Adipose tissue (tissue), 3 donors: ENCODE results near the gene DYSF. TPM values are rescaled to one million over a fixed set of nuclear protein-coding genes. Genes with fewer than 3 reads are reported as not detected.
"Not testable (repeated sequence)": the region's sequence is repeated elsewhere in the genome, so short reads cannot be mapped to it uniquely, and the experiment has no call there.

Experiments used
- H3K27ac ChIP-seq: one replicate; pipeline ENCODE4 v1.5.1; 2013; ENCODE audit warnings: low read depth, low read length
- WGBS, 3 donors: extraction: QIAGEN DNeasy Blood & Tissue Kit; methylation state at CpG; one replicate each; pipeline ENCODE4 v1.1.7; 2013; 5-methylcytosine and 5-hydroxymethylcytosine counted together
- polyA plus RNA-seq, 3 donors: library from polyadenylated mRNA; stranded (reverse); fragments of 200-250 nt; gene quantifications; one replicate each; pipeline ENCODE4 v1.2.3, GENCODE V29; 2013
- donor health status: healthy with polysubstance abuse.
- donor health status: Bipolar disorder and iron deficiency.
- donor health status: healthy.

Gene DYSF
- polyA plus RNA-seq = 10 to 100 TPM in 2 of 3 donors, 1 to 10 TPM in 1; 1.5 to 24.0 (median 20.7) TPM

GRCh38 chr2:71453404-71454220, at the start of gene DYSF:
Gene DYSF, plus strand, starts transcription at chr2:71453561.
- no peak within 1 kb of the TSS for H3K27ac ChIP-seq
- whole genome bisulfite sequencing, 3 donors = 1 to 2% (median 2%) methylated on average over 65 to 66 of the region's 66 CpGs

DNA sequence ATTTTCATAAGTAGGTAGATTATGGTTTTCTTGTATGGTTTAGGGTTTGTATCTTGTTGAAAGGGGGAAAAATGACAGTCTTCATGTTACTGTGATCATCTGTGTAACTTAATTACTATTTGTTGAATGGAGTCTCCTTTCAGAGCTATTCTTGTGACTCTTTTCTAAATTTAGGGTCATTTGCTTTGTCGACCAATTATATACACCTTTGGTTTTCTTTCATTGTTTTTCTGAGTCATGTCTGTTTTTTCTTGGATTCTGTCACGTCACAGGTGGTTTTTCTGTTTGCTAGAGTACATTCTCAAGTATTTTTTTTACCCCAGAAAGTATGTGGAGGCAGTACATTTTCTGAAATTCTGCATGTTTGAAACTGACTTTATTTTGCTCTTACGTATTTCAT, 43.8 kb upstream of the DYSF start:
- 87 to 89% (median 89%) methylated on average over 3 of the region's 3 CpGs for WGBS, 3 donors
- H3K27ac ChIP-seq = no peak overlapping the region

GRCh38 chr2:71410696-71411095, 42.7 kb upstream of the DYSF start:
- no peak overlapping the region for H3K27ac ChIP-seq
- 85 to 95% (median 87%) methylated on average over 3 to 4 of the region's 4 CpGs for WGBS, 3 donors

- 25 to 37% (median 31%) methylated on average over 4 to 8 of the region's 15 CpGs for WGBS, 3 donors
- H3K27ac ChIP-seq = not testable (repeated sequence)
These were observed 36.5 kb upstream of the DYSF start for GRCh38 chr2:71416866-71417265.

DNA sequence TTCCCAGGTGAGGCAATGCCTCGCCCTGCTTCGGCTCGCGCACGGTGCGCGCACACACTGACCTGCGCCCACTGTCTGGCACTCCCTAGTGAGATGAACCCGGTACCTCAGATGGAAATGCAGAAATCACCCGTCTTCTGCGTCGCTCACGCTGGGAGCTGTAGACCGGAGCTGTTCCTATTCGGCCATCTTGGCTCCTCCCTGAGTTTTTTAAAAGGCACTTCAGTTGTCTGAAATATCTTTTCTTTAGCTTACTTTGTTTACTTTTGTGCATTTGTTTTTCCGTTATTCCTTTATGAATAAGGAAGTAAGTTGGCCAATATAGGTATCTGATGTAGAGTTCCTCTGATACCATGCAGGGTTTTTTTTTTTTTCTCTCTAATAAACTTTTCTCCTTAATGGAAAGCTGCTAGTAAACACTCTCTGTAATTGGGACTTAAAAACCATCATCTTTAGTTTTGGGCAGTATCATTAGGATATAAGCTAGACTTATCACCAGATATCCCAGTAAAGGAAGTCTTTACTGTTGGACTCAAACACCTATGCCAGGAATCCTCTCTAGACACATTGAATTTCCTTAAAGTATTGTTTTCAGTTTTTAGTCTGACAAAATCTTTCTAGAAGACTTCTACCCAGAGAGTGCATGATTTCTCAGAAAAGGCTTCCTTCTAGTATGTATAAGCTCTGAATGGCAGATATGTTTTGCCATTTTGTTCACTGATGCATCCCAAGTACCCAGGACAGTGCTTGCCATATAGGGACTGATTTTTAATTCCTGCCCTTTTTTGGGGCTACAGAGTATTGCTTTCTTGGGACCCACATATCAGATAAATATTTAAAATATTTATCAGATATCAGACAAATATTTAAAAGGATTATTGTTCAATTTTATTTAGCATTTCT, 35.8 kb upstream of the DYSF start:
- 35 to 37% (median 36%) methylated on average over 3 to 7 of the region's 16 CpGs for WGBS, 3 donors
- no peak overlapping the region for H3K27ac ChIP-seq

DNA sequence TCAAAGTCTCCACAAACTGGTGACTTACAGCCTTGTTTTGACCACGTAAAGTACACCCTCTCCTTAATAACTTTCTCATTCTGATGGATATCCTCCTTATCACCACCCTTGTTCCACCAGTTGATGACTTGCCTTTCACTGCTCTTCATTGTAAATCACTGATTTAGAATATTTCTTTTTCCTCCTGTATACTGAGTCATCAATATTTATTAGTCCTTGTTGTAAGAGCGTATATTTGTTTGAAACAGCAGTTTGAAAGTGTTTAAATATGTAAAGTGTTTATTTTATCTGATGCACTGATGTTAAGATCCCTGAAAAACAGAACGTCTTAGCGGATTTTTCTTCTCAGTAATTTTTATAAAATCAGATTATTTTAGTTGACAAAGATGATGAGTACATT, 34.2 kb upstream of the DYSF start:
- WGBS, 3 donors = 86 to 95% (median 94%) methylated on average over 4 of the region's 4 CpGs
- H3K27ac ChIP-seq = no peak overlapping the region

DNA sequence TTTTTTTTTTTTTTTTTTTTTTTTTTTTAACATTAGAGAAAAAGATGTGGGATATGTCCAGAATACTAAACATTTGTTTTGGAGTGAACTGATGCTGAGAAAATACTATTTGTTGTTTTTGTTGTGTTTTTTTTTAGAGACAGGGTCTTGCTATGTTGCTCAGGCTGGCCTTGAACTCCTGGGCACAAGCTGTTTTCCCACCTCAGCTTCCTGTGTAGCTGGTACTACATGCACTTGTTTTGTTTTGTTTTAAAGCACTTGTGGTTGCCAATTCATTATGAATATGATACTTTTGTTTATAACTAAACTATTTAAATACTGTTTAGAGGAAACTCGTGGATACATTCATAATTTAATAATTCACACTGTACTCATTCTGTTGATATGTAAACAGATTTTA, 33.4 kb upstream of the DYSF start:
- 78 to 82% (median 79%) methylated on average over 1 of the region's 1 CpG for WGBS, 3 donors
- H3K27ac ChIP-seq = no peak overlapping the region

- H3K27ac ChIP-seq = no peak overlapping the region
- WGBS, 3 donors = 83 to 92% (median 84%) methylated on average over 2 of the region's 2 CpGs
These were observed 30.6 kb upstream of the DYSF start for GRCh38 chr2:71422786-71423185.

DNA sequence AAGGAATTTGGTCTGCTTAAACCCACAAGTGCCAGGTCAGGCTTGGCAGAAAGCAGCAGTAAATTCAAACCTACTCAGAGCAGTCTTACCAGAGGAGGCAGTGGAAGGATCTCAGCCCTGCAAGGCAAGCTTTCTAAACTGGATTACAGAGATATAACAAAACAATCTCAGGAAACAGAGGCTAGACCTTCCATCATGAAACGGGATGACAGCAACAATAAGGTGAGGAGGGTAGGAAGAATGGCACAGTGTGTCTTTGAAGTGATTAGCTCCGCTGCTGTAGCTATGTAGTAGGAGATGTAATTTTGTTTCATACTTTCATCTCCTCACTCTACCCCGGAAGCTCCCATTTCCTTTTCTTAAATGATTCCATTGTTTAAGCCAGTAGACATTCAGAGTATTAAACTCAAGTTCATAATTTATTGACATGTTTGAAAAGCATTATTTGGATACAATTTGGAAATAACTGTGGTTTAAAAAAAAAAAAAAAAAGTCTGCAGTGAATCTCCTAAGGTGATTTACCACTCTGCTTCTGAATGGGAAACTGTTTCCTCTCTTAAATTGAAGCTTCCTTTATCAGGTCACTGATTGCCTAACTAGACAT, 29.4 kb upstream of the DYSF start:
- no peak overlapping the region for H3K27ac ChIP-seq
- WGBS, 3 donors = 73 to 86% (median 77%) methylated on average over 3 of the region's 3 CpGs

GRCh38 chr2:71426721-71427120, 26.6 kb upstream of the DYSF start:
- WGBS, 3 donors = 83 to 96% (median 89%) methylated on average over 2 of the region's 2 CpGs
- no peak overlapping the region for H3K27ac ChIP-seq

DNA sequence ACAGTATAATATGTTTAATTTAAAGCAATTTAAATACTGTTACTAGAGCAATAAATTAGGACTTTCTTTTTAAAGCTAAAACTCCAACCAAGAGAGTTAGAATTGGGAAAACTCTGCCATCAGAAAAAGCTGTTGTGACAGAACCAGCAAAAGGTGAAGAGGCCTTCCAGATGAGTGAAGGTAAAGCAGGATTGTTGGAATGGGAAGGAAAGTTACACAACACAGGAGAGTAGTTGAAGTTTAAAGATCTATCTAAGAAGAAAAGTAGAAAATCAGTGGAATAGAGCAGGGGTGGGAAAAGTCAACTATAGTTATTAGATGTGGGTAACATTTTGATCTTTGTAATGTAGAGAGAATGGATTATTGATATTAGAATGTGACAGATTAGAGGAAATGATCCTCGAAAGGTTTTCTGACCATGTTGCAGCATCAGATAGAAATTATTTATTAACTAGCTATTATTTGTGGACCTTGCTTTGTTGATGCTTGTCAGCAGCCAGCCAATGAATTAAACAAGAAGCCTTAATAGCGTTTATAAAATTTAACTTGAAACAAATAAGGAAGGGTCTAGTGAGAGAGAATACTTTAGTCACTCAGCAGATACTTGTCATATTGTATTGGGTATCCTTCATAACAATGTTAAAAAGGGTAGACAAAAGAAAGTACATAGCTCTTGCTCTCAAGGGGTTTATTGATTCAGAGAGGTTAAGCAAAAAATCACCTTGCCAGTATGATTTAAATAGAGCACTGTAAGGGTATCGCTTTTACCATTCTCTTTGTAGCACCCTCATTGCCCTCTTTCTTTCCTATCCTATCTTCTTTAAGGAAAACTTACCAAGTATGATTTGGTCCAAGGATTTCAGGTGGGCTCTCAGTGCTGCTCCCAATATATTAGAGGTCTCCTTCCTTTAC, 24.6 kb upstream of the DYSF start:
- WGBS, 3 donors = 84 to 98% (median 98%) methylated on average over 3 of the region's 3 CpGs
- no peak overlapping the region for H3K27ac ChIP-seq

- not testable (repeated sequence) for H3K27ac ChIP-seq
- WGBS, 3 donors = 62 to 82% (median 68%) methylated on average over 5 of the region's 5 CpGs
These were observed 8.2 kb upstream of the DYSF start for GRCh38 chr2:71445142-71445541.

DNA sequence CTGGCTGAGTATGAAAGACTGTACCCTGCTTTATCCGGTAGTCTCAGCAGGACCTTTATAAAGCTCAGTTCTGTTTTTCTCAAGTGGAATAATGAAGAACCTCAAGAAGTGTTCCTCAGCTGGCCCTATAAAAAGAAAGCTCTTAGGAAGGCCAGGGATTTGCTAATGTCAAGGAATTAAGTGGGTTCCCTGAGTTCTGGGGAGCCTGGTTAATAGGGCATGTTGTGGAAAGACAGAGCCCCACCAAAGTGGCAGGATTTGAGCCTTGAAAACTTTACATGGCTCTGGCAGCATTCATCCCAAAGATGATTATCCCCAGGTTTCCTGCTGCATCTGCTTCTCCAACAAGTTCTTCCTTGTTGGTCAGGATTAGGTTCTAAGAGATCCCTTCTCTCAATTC, 6.9 kb upstream of the DYSF start:
- 96 to 100% (median 97%) methylated on average over 1 of the region's 1 CpG for WGBS, 3 donors
- no peak overlapping the region for H3K27ac ChIP-seq

- WGBS, 3 donors = 59 to 62% (median 62%) methylated on average over 3 of the region's 3 CpGs
These were observed 4.0 kb upstream of the DYSF start for GRCh38 chr2:71449343-71449742.

DNA sequence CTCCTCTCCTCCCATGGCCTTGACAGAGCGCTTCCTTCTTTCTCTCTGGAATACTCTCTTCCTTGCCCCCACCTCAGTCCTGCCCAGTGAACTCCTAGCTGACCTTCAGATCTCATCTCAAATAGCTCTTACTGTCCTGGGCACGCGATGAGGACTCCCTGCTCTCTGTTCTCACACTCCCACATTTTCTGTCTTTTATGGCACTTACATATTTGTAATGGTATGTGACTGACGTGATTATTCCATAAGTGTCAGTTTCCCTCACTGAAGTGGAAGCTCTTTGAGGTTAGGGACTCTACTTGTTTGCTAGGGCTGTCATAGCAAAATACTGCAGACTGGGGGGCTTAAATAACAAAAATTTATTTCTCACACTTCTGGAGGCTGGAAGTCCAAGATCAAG, 1.7 kb upstream of the DYSF start:
- 75 to 88% (median 83%) methylated on average over 4 of the region's 4 CpGs for WGBS, 3 donors
- no peak overlapping the region for H3K27ac ChIP-seq

More at GRCh38 chr2:71449343-71449742, 4.0 kb upstream of the DYSF start:
- H3K27ac ChIP-seq = no peak overlapping the region

DNA sequence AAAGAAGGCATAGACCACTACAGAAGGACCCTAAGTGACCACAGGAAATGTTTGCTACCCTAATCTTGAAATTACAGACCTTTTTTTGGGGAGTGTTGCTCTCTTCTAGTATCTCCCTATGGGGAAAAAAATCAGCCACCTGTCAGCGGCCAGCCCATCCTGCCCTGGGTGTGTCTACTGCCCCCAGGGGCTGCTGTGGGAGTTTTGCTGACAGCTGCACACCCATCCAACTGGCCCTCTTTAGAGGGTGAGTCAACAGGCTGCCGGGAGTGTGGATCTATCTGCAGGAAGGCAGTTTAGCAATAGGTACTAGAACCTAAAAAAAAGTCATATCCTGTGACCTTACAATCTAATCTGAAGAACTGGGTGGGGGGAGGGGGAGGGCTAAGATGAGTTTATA, 796 bp upstream of the DYSF start:
- 12 to 26% (median 20%) methylated on average over 2 of the region's 2 CpGs for WGBS, 3 donors
- H3K27ac ChIP-seq = no peak overlapping the region

DNA sequence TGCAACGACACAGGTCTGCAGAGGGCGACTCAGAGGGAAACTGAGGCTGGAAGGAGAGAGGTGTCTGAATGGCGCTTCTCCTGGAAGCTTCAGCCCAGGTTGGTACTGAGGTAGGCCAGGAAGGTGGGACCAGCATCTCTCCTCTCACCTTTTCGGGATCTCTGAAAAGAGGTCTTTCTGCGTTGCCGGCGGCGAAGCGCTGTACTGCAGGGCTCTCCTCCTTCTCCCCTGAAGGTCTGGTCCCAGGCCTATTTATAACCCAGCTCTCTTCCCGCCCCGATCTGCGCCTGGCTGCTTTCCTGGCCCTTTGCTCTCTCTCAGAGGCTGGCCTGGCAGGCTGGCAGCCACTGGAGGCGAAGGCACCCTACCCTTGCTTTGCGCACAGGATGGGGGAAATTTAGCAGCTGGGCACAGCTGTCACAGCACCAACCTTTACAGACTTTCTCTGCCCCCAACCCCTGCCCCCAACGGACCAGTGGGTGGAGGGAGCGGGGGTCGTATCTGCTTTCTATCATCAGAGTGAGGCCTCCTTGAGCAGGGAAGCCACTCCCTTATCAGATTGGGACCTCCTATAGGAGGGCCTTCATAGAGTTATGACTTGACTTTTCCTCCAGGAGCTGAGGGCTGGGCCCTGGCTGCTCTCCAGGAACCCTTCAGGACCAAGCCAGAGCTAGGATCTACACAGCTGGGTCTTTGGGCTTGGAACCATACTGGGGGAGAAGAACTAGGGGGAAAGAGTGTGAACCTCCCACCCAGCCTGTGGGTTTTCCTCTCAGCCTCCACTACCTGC, 1.1 kb downstream of the DYSF start:
- 41 to 44% (median 41%) methylated on average over 17 of the region's 17 CpGs for WGBS, 3 donors
- H3K27ac ChIP-seq = no peak overlapping the region
